Neural progenitor cell (in vitro differentiated cells): ENCODE results near the gene OR6J1.

ENCODE experiments used
- EZH2 ChIP-seq: fragments of 200-600 bp; sonication (generic); IDR thresholded peaks from 2 replicates; pipeline ENCODE4 v1.6.1; 2017; ENCODE audit warnings: antibody characterized with exemption, mild to moderate bottlenecking, moderate library complexity
- EZH2phosphoT487 ChIP-seq: fragments of 200-600 bp; sonication (generic); IDR thresholded peaks from 2 replicates; pipeline ENCODE4 v1.6.1; 2017; ENCODE audit warnings: antibody characterized with exemption
- TF ChIP-seq, protein P1 (sequence below): fragments of 200-600 bp; sonication (generic); IDR thresholded peaks from 2 replicates; pipeline ENCODE4 v1.5.1; 2017; ENCODE audit warnings: antibody characterized with exemption, mild to moderate bottlenecking

DNA sequence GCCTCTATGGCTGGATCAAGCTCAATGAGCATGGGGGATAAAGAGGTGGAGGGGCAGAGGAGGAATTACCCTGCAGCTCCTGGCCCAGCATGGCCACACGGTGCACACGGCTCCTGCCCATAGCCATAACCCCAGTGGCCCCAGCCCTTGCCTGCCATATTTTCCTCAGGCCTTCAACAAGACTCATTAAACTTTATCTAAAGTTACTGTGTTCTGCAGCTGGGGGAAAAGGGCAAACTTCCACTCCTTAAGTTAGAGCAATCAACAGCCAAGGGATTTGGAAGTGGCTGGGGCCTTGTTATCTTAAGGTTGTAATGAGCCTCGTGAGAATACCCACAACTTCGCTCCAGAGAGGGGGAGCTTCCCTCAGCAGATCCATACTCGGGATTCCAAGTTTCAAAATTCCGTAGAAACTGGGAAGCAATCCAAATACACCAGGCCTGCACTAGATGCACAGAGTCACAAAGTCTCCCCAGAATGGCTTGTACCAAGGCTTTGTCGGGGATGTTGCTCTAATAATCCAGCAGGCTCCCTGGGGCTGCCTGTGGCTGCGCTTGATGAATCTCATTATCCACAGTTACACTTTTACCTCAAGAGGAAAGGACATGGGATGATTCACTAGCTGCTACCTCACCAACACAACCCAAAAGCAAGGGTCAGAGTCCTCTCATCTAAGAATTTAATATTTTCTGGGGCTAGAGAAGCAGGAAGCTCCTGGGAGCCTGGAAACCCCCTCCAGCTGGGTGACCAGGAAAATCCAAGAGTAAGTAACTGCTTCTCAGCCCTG lies 13.0 kb upstream of the OR6J1 start:
- TF ChIP-seq, protein P1, sequence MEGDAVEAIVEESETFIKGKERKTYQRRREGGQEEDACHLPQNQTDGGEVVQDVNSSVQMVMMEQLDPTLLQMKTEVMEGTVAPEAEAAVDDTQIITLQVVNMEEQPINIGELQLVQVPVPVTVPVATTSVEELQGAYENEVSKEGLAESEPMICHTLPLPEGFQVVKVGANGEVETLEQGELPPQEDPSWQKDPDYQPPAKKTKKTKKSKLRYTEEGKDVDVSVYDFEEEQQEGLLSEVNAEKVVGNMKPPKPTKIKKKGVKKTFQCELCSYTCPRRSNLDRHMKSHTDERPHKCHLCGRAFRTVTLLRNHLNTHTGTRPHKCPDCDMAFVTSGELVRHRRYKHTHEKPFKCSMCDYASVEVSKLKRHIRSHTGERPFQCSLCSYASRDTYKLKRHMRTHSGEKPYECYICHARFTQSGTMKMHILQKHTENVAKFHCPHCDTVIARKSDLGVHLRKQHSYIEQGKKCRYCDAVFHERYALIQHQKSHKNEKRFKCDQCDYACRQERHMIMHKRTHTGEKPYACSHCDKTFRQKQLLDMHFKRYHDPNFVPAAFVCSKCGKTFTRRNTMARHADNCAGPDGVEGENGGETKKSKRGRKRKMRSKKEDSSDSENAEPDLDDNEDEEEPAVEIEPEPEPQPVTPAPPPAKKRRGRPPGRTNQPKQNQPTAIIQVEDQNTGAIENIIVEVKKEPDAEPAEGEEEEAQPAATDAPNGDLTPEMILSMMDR, result no peak
- no peak for TF ChIP-seq EZH2phosphoT487
- TF ChIP-seq EZH2, result no peak
